ENCODE data around the gene MYO9B. TPM values are rescaled to one million over a fixed set of nuclear protein-coding genes. Genes with fewer than 3 reads are reported as not detected.
"Not testable (repeated sequence)": the region's sequence is repeated elsewhere in the genome, so short reads cannot be mapped to it uniquely, and the experiment has no call there.

Gene MYO9B
- total RNA-seq, 1 donor: 99.3 TPM

DNA sequence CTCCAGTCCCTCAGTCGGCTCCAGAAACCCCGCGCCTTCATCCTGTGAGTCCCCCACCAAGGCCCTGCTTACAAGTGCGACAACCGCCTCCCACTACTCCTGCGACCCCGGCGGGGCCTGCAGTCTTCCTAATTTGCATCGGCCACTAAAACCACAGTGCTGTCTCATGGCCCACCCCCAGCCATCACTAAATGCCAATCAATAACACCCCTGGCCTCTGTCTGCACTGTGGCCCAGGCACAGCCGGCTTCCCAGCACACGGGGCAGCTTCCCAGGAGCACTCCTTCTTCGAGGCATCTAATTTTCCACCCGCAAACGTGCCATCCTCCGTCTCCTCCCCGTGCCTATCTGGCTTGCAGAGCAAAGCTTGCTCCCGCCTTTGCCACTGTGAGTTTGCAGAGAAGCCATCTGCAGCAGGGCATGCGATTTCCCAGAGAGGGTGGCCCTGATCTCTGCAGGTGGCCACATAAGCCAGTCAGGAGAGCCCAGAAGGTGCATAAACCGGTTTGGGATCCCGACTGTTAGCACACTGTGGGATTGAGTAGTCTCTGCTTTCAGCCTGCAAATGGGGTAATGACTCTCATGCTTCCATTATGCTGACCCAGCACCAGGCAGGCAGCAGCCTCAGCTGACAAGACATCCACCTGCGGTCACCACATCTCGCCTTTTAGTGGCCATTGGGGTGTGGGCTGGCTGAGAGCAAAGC is 105.6 kb downstream of the MYO9B start:
- DNase-seq (ENCODE audit: low read depth): no peak
- TF ChIP-seq, protein P1, sequence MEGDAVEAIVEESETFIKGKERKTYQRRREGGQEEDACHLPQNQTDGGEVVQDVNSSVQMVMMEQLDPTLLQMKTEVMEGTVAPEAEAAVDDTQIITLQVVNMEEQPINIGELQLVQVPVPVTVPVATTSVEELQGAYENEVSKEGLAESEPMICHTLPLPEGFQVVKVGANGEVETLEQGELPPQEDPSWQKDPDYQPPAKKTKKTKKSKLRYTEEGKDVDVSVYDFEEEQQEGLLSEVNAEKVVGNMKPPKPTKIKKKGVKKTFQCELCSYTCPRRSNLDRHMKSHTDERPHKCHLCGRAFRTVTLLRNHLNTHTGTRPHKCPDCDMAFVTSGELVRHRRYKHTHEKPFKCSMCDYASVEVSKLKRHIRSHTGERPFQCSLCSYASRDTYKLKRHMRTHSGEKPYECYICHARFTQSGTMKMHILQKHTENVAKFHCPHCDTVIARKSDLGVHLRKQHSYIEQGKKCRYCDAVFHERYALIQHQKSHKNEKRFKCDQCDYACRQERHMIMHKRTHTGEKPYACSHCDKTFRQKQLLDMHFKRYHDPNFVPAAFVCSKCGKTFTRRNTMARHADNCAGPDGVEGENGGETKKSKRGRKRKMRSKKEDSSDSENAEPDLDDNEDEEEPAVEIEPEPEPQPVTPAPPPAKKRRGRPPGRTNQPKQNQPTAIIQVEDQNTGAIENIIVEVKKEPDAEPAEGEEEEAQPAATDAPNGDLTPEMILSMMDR (IDR thresholded peaks at IDR 0.05; ENCODE audit: insufficient read depth, low read depth, low read length): no peak
- H3K4me3 ChIP-seq (ENCODE audit: low read depth, low read length): no peak overlapping the region

DNA sequence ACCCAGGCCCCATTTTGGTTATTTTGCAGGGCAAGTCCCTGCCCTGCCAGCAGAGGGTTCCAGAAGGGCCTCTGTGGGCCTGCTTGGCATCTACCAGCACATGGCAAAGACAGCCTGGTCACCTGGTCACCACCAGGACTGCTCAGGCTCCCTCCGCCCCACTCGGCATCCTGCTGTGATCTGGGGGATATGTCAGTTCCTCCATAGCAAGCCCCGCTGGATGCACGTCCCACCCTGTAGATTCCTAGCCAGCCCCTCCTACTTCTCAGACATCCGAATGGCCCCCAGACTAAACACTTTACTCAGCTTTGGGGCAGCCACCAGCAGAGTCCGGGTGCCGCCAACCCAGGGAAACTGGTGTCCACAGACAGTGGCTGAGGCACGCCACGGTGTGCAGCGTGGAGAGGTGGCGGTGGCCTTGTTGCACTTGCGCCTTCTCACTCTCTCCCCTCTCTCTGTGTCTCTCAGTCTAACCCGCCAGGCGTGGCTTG is 107.7 kb downstream of the MYO9B start:
- DNase-seq (ENCODE audit: low read depth): no peak
- H3K4me3 ChIP-seq (ENCODE audit: low read depth, low read length): no peak overlapping the region
- TF ChIP-seq, protein P1 (IDR thresholded peaks at IDR 0.05; ENCODE audit: insufficient read depth, low read depth, low read length): no peak

DNA sequence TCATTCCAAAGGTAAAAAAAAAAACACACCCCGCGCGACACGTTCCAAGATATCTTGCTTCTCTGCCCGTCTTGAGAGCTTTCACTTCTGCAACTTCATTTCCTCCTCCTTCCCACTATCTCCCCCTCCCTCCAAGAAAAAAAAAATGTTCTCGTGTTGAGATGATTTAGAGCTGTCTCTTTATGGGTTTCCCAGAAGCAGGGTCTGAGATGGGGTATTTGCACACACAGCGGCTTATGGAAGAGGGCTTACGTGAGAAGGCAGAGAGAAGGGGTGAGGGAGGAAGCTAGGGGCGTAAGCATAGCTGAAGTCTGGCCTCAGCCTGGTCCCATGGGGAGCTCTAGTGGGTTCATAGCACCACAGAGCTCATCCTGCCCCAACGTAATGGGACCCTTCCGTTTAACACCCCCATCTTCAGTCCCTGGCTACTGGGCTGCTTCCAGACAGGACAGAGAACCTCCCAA is 108.3 kb downstream of the MYO9B start:
- H3K4me3 ChIP-seq (ENCODE audit: low read depth, low read length): no peak overlapping the region
- DNase-seq (ENCODE audit: low read depth): no peak
- TF ChIP-seq, protein P1 (IDR thresholded peaks at IDR 0.05; ENCODE audit: insufficient read depth, low read depth, low read length): no peak

DNA sequence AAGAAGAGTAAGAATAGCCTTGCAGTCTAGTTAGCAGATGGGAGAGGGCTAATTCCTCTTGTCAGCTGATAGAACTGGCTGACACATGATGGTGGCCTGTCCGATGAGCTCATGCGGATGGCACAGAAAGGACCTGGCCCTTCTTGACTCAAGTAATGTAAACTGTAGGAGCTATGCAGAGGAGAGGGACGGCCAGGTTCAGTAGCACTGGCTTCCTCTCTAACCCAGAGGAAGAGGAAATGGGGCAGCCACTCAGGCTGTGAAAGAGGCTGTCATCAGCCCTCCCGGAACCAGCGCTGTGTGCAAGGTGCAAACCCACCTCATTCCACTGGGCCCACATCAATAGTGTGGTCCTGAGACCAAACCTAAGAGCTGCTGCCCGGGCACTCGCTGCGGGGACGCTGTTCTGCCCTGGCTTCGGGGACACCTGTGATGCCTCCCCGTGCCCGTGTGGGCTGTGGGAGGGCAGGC is 108.8 kb downstream of the MYO9B start:
- no peak overlapping the region for H3K4me3 ChIP-seq (ENCODE audit: low read depth, low read length)
- TF ChIP-seq, protein P1 (IDR thresholded peaks at IDR 0.05; ENCODE audit: insufficient read depth, low read depth, low read length): no peak
- no peak for DNase-seq (ENCODE audit: low read depth)

DNA sequence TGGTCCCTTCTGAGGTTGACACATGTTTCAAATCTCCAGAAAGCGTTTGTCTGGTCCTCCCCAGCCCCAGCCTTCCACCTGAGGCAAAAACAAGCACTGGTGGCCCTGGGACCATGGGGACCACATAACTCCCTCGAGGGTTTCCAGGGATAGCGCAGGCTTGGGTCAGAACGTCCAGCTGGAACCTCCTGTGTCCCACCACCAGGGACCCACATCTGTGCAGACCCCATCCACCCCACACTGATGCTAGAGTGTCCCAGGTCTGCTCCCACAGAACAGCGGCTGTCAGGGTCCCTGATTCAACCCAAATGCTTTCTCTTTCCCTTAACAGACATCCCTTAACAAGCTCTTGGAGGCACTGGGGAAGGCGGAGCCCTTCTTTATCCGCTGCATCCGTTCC is 110.0 kb downstream of the MYO9B start:
- TF ChIP-seq, protein P1 (IDR thresholded peaks at IDR 0.05; ENCODE audit: insufficient read depth, low read depth, low read length): no peak
- H3K4me3 ChIP-seq (ENCODE audit: low read depth, low read length): no peak overlapping the region
- DNase-seq (ENCODE audit: low read depth): no peak

DNA sequence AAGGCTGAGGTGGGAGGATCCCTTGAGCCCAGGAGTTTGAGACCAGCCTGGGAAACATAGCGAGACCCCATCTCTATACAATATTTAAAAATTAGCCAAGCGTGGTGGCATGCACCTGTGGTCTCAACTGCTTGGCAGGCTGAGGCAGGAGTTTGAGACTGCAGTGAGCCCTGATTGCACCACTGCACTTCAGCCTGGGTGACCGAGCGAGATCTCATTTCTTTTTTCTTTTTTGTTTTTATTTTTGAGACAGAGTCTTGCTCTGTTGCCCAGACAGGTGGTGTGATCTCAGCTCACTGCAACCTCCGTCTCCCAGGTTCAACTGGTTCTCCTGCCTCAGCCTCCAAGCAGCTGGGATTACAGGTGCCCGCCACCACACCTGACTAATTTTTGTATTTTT is 116.2 kb downstream of the MYO9B start:
- not testable (repeated sequence) for DNase-seq (ENCODE audit: low read depth); H3K4me3 ChIP-seq (ENCODE audit: low read depth, low read length)

DNA sequence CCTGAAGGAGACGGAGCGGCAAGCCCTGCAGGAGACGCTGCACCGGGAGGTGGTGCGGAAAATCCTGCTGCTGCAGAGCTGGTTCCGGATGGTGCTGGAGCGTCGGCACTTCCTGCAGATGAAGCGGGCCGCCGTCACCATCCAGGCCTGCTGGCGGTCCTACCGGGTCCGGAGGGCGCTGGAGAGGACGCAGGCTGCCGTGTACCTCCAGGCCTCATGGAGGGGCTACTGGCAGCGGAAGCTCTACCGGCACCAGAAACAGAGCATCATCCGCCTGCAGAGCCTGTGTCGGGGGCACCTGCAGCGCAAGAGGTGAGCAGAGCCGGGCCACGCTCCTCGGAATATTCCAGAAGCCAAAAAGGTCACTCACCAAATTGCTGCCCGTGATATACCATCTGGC is 117.2 kb downstream of the MYO9B start:
- no peak for DNase-seq (ENCODE audit: low read depth)
- TF ChIP-seq, protein P1 (IDR thresholded peaks at IDR 0.05; ENCODE audit: insufficient read depth, low read depth, low read length): no peak
- no peak overlapping the region for H3K4me3 ChIP-seq (ENCODE audit: low read depth, low read length)
